HG02943 (cell line): ENCODE data around the gene VPS51.

Source experiments
- ATAC-seq: cut with Tn5 transposase; IDR thresholded peaks from one replicate; pipeline ENCODE4 v1.9.1; 2021; ENCODE audit warnings: mild to moderate bottlenecking, low read depth, moderate library complexity; ENCODE audit not compliant: unreplicated experiment

The VPS51 gene

DNA sequence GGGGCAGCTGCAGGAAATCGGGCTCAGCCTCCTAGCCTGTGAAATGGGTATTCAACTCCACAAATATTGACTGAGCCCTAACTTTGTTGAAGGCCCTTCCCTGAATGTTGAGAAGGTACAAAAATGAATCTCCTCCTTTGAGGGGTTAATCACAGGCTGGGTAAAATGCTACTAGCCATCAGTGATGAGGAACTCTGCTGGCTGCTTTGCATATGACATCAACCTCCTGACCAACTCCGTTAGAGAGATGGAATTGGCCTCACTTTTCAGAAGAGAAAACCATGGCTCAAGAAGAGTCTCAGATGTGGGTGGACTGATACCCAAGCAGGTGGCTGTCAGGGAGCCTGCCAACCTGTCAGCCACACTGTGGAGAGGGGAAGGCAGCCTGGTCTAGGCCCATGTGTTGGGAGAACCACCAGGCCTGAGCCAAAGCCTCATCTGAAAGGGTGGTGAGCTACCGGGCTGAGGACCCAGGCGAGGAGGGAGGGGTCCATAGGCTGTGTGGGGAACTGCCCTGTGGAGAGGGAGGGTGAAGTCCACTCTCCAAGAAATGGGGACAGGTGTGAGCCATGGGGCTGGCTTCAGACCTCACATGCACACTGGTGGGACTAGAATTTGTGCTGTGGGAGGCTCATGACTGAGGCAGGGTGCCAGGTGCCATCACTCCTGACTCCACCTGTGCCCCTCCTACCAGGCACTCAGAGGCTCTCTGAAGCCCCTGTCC is 23.9 kb upstream of the VPS51 start:
- no peak for ATAC-seq

DNA sequence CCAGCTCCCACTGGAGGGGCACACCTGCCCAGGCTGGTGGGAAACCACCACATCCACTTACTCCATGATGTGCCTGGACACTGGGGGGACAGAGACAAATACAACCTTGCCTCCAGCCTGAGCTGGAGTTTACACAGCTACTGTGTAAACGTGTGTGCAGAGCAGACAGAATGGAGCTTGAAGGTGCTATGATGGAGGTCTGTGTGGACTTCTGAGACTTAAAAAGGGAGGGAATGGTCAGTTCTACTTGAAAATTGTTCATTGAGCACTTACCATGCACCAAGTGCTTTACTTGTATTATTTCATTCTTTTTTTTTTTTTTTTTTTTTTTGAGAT is 23.4 kb upstream of the VPS51 start:
- no peak for ATAC-seq

DNA sequence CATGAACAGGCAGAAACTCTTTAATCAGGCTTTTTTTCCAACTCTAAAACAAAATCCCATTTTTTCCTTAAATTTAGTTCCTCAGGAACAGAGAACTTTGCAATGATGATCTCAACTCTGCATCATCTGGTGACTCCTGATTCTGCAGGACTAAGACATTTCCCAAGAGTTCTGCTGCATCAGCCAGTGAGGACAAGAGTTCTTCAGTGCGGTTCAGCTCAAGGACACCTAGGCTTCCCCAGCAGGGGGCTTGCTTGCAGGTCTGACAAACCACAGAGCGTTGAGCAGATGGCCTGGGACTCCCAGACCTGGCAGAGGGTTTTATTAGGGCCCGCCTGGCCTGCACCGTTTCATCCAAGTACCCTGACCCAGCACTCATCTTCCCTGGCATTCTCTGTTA is 18.6 kb upstream of the VPS51 start:
- ATAC-seq = no peak

DNA sequence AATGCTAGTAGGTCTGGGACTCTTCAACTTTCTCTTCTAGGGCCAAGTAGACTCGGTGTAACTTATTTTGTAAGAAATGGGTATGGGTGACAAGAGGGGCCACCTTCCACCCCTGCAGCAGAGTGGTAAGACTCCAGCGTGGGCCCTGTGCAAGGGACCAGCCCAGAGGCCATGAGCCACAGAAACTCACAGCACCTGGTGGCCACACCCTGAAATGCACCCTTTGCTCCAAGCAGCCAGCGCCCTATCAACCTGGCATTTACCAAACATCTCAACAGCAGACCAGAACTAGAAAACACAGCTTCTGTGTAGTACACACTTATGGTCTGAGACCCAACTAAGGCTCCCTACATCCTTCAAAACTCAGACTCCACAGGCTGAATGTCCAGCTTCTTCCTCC is 17.9 kb upstream of the VPS51 start:
- ATAC-seq = no peak

DNA sequence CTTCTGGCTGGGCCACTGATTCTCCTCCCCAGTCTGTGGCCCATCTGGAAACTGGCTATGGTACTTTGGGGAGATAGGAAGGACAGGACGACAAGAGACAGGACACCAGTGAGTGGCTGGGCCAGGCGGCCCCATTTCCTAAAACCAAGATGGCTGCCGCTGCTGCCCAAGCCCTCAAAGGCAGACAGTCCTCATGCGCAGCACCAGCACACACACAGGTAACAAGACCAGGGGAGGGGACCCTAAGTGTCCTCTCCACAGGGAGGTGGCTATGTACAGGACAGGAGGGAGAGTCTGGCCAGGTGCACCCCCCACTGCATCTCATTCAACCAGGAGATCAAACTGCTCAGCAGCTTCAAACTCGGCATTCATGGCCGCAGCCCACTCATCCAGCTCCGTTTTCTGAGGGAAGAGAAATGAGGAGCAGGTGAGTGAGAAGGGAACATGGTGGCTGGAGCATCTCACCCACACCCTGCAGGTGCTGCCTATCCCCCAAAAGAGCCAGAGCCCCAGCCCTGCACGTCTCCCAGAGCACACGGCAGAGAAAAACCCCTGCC is 17.1 kb upstream of the VPS51 start:
- no peak for ATAC-seq

DNA sequence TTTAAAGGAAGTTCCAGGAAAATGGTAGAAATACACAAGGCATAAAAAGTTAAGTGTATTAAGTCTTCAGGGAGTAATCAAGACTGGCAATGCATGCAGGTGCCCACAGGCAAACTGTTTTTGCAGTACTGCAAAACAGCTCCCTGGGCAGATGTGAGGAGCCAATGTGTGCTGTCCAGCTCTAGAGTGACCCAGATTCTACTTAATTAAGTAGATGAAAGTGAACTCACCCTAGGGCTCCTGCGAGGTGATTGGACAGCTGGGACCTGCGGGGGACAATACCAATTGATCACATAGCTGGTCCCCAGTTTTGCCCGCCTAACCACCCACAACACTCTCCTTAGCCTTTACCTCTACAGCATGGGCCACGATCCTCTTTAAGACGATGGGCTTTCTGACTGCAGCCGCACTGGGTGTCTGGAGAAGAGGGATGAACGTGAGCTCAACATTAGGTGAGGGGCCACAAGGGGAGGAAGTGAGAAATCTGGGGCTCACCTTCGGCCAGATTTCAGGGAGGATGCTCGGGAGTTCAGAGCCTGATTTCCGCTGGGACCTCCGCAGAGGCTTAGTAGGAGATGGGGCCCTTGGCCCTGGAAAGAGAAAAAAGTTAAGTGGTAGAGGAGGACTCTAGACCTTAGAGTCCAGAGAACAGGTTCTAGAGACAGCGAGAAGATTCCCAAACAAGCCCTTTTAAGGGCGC is 12.7 kb upstream of the VPS51 start:
- peak; percentile 12 for ATAC-seq

DNA sequence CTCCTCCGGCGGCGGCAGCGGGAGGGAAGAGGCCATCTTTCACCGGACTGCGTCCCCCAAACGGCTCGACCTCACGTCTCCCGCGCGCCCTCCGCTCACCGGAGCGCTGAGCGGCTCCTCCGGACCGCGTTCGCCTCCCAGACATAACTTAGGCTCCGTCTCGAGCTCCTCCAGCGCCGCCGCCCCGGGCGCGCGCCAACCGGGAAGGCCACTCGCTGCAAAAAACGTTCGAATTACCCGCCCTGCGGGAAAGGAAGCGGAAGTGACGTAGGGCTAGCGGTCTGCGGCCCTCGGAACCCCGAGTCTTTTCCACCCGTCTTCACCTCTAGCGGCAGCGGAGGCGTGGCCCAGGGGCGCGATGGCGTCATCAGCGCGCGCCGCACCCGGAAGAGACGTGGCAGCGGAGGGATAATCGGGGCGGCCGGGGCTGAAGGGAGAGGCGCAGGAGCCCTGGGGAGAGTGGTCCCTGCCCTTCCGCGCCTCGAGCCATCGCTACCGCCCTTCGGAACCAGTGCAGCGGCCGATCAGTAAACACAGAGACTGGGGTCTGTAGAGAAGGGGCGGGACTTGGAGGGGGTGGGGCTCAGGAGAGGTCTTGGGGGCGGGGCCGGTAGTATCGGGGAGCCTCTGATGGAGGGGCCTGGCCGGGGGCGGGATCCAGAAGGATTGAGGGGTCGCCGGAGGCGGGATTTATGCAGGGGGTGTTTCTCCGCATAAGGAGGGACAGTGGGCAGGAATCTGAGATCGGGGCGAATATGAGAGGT is 12.0 kb upstream of the VPS51 start, which contains the start of the genes CDCA5 and ZFPL1:
TSS of gene CDCA5 (minus strand) at position 207 of the 764 bp plus-strand sequence. CDS start at position 145, 62 bp downstream.
TSS of gene ZFPL1 (plus strand) at position 389 of the 764 bp plus-strand sequence. CDS start 477 bp downstream, outside the sequence.
- ATAC-seq = peak; percentile 71

DNA sequence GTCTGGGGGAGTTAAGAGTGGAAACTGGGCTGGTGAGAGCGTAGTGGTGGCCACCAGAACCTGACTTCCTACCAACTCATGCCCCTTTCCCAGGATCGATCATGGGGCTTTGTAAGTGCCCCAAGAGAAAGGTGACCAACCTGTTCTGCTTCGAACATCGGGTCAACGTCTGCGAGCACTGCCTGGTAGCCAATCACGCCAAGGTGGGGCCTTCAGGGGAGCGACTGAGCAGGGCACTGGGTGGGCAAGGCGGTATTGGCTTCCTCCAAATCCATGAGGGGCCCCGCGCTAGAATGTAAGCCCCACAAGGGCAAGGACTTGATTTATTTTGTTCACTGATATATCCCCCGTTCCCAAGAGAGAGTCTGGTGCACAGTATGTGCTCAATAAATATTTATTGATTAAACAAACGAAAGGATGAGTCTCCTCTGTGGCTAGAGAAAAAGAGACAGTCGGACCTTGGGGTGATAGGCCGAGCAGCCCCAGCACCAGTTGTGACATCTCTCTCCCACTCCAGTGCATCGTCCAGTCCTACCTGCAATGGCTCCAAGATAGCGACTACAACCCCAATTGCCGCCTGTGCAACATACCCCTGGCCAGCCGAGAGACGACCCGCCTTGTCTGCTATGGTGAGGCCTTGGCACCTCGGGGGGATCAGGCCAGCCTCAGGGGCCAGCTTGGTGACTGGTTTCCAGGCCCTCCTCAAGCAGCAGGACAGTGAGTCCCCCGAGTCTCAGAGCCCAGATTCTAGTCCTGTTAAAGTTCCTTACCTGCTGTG is 11.2 kb upstream of the VPS51 start:
- ATAC-seq = peak; percentile 2

DNA sequence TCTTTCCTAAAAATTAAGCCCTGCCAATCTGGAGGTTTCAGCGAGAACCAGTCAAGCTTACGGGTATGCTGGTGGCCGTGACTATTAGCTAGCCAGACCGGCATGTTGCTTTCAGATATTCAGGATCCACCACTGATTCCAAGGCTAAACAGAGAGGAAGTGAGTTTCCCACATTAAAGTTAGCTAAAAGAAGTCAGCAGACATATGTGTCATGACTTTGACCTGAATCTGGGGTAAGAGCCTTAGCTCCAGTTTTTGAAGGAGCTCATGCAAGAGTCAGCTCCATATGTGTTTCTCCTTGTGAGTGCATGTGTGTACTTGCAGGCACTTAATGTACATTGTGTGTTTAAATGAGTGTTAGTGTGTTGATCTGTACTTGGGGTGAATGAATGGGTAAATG is 10.6 kb upstream of the VPS51 start:
- no peak for ATAC-seq

DNA sequence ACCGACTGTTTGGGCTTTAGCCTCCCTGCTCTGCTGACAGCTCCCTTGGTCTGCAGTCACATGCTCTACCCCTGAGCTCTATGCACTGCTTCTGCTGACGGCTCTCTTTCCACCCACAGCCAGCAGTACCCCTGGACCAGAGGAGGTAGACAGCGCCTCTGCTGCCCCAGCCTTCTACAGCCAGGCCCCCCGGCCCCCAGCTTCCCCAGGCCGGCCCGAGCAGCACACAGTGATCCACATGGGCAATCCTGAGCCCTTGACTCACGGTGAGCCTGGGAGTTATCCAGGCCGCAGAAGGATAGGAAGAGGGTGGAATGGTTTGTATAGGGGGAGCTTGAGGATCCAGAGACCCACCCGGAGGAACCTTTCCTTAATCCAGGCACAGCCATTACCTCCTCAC is 9.2 kb upstream of the VPS51 start:
- ATAC-seq = no peak

DNA sequence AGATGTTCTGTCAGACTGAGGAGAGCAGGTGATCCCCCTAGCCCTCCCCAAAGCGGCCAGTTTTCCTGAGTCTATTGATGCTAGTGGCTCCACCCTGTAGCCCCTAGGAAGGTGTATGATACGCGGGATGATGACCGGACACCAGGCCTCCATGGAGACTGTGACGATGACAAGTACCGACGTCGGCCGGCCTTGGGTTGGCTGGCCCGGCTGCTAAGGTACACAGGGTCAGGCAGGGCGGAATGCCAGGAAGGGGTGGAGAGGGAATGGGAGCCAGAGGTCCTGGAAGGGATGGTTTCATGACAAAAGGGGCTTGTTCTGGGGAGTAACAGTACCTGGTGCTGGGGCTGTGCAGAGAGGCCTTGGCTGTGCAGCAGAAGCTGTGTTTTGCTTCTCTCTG is 8.8 kb upstream of the VPS51 start:
- ATAC-seq = no peak

DNA sequence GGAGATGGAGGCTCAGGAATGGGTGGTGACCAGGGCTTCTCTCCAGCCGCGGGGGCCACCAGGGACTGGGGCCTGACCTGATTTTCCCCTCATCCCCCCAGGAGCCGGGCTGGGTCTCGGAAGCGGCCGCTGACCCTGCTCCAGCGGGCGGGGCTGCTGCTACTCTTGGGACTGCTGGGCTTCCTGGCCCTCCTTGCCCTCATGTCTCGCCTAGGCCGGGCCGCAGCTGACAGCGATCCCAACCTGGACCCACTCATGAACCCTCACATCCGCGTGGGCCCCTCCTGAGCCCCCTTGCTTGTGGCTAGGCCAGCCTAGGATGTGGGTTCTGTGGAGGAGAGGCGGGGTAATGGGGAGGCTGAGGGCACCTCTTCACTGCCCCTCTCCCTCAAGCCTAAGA is 8.2 kb upstream of the VPS51 start:
- no peak for ATAC-seq

DNA sequence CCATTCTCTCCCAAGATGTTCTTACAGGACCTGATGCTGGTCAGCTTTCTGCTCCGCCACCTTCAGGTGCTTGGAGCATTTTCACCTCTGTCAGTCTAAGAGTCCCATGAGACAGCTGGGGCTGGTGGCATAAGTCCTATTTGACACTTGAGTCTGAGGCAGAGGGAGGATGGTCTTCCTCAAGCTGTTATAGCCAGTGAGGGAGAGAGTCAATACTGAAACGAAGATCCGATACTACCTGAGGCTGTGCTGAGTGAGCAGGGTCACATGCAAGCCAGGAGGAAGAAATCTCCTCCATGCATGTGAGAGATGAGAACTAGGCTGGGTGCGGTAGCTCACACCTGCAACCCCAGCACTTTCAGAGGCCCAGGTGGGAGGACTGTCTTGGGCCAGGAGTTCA is 6.4 kb upstream of the VPS51 start:
- no peak for ATAC-seq

DNA sequence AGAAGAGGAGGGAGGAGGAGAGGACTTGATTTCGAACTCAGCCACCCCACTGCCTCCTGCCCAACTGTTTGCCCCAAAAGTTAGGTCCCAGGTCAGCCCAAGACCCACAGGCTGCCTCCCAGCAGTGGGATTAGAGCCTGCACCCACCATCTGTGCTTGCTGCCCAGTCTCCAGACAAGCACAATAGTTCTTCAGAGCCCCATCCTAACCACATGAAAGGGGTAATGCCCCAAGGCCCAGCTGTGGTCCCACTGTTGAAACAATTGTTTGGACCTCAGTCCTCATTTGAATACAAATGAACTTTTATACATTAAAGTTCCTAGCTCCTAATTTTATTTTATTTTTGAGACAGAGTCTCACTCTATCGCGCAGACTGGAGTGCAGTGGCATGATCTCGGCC is 5.4 kb upstream of the VPS51 start:
- ATAC-seq = no peak

DNA sequence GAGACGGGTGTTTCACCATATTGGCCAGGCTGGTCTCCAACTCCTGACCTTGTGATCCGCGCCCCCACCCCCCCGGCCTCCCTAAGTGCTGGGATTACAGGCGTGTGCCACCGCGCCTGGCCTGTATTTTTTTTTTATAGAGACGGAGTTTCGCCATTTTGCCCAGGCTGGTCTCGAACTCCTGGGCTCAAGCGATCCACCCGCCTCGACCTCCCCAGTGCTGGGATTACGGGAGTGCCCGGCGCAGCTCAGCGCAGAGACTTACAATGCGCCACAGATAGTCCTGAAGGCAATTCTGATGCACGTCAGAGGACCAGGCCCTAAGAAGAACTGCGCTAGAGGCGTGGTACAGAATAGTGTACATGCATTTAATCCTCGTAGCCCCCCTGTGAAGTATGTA is 587 bp upstream of the VPS51 start:
- ATAC-seq = no peak

DNA sequence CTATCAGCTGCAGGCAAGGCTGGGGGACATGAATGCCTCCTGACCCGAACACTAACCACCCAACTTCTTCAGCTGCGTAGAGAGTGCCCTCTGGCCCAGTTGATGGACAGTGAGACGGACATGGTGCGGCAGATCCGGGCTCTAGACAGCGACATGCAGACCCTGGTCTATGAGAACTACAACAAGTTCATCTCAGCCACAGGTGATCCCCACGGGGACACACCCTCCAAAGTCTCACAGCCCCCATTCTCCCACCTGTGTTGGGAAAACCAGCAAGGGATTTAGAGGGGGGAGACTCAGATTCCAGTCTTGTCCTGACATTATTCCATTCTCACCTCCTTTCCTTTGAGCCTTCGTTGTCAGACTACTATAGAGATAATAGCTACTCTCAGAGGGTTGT is 912 bp downstream of the VPS51 start:
- ATAC-seq = no peak

DNA sequence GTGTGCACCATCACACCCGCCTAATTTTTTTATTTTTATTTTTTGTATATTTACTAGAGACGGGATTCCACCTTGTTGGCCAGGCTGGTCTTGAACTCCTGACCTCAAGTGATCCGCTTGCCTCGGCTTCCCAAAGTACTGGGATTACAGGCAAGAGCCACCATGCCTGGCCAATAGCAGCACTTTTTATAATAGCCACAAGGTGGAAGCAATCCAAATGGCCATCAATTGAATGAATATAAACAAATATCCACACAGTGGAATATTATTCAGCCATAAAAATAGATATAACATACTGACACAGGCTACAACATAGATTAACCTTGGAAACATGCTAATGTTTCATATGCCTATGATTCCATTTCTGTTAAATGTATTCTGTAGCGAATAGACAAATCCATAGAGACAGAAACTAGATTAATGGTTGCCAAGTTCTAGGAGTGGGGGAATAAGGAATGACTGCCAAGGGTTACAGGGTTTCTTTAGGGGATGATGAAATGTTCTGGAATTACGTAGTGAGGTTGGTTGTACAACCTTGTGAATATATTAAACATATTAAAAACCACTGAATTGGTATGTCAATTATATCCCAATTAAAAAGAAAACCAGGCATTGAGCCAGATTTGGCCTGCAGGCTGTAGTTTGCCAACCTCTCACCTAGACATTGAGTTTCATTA is 4.8 kb downstream of the VPS51 start:
- ATAC-seq = no peak

DNA sequence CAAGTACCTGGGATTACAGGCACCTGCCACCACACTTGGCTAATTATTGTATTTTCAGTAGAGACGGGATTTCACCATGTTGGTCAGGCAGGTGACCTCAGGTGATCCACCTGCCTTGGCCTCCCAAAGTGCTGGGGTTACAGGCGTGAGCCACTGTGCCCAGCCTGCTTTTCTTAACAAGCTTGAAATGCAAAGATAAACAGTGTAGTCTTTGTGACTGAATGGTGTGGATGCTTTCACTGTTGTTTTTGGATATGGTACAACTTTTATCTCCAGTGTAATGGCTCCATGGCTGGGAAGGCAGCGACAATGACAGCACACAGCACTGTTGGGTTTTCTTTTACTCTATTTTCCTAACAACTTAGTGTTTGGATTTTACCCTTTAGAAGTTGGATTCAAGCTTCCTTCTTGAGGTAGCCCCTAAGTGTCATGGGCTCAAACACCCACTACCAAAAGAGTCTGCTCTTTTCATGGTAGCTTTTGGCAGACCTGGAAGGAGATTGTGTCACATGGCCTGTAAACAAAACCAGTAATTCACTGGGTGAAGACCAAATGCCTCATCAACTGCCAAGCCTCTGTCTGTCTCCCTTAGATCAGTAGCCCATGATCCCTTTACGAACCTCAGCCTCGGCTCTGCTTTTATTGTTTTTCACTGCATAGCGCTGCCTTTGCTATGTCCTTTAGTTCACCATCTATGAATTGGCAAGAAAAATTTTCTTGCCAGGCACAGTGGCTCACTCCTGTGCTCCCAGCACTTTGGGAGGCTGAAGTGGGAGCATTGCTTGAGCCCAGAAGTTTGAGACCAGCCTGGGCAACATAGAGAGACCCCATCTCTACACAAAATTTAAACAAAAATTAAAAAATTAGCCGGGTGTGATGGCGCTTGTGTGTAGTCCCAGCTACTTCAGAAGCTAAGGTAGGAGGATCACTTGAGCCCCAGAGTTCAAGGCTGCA is 6.4 kb downstream of the VPS51 start:
- no peak for ATAC-seq

DNA sequence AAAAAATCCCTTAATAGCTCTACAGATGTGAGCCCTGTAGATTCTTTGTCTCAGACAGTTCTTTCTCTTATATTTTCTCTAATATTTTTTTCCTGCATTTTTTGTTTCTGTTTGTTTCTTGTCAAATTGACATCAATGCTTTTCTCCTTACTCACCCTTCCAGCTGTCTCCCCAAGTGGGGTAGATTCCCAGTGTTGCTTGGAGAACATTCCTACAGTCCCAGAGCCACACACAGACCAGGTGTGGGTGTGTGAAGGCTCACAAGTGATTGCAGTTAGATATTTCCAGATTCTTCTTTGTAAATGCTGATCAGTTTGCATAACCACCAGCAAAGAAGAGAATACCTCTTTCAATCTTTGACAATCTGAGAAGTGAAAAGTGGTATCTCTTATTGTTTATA is 7.5 kb downstream of the VPS51 start:
- ATAC-seq = no peak
